Prostate gland (tissue), 2 donors: ENCODE data around the gene TAF11L11. TPM values are rescaled to one million over a fixed set of nuclear protein-coding genes. Genes with fewer than 3 reads are reported as not detected.
"Not testable (repeated sequence)": the region's sequence is repeated elsewhere in the genome, so short reads cannot be mapped to it uniquely, and the experiment has no call there.

Source experiments
- DNase-seq: peaks from one replicate; pipeline ENCODE4 v3.0.0-alpha.2; 2019; ENCODE audit warnings: low spot score
- H3K27ac ChIP-seq, 2 donors: fragments of 200-600 bp; sonication (generic); 2 replicates each; pipeline ENCODE4 v1.5.1; 2017 to 2019
- H3K27me3 ChIP-seq: fragments of 200-600 bp; sonication (generic); replicated peaks from 2 replicates; pipeline ENCODE4 v1.5.1; 2019; ENCODE audit not compliant: insufficient read depth
- H3K36me3 ChIP-seq, 2 donors: fragments of 200-600 bp; sonication (generic); 1 replicate in 1 of 2; 2 replicates in 1 of 2; pipeline versions ENCODE4 v1.5.1 to v1.8.1; 2017 to 2019
- H3K4me1 ChIP-seq: fragments of 200-600 bp; sonication (generic); replicated peaks from 2 replicates; pipeline ENCODE4 v1.5.1; 2019
- H3K4me3 ChIP-seq, 2 donors: fragments of 200-600 bp; sonication (generic); 2 replicates each; pipeline ENCODE4 v1.5.1; 2017 to 2019
- H3K9me3 ChIP-seq: fragments of 200-600 bp; sonication (generic); 2 replicates; pipeline ENCODE4 v1.5.1; 2017
- POLR2A ChIP-seq: fragments of 450-650 bp; IDR thresholded peaks from one replicate; pipeline ENCODE4 v1.6.1; 2016; ENCODE audit warnings: antibody characterized with exemption, mild to moderate bottlenecking
- POLR2AphosphoS5 ChIP-seq: sonication (generic); formaldehyde crosslinking; IDR thresholded peaks from one replicate; pipeline ENCODE4 v1.6.1; 2017; ENCODE audit warnings: antibody characterized with exemption
- WGBS: methylation state at CpG from one replicate; pipeline ENCODE4 v1.1.5; 2018; 5-methylcytosine and 5-hydroxymethylcytosine counted together
- intact Hi-C: fragments of 100-400 bp; cut with DNase I; formaldehyde crosslinking; loops from one replicate; pipeline ENCODE4 v1.14.2; 2022
- total RNA-seq, 2 donors: library from RNA; depleted of rRNA; stranded (reverse); fragments of >200 nt; gene quantifications; one replicate each; pipeline ENCODE4 v1.1.0, GENCODE V29; 2016
- TF ChIP-seq, protein P1 (sequence below), 4 experiments: fragments of 200-600 bp in 2 of 4; fragments of 450-650 bp in 2 of 4; sonication (generic) in 2 of 4; IDR thresholded peaks; 1 replicate in 3 of 4; 2 replicates in 1 of 4; pipeline ENCODE4 v1.5.1; 2016 to 2019; ENCODE audit warnings: antibody characterized with exemption in 4 of 4, mild to moderate bottlenecking in 2 of 4, moderate library complexity in 2 of 4

Gene TAF11L11
- total RNA-seq, 2 donors from 2014 or later, result not detected

DNA sequence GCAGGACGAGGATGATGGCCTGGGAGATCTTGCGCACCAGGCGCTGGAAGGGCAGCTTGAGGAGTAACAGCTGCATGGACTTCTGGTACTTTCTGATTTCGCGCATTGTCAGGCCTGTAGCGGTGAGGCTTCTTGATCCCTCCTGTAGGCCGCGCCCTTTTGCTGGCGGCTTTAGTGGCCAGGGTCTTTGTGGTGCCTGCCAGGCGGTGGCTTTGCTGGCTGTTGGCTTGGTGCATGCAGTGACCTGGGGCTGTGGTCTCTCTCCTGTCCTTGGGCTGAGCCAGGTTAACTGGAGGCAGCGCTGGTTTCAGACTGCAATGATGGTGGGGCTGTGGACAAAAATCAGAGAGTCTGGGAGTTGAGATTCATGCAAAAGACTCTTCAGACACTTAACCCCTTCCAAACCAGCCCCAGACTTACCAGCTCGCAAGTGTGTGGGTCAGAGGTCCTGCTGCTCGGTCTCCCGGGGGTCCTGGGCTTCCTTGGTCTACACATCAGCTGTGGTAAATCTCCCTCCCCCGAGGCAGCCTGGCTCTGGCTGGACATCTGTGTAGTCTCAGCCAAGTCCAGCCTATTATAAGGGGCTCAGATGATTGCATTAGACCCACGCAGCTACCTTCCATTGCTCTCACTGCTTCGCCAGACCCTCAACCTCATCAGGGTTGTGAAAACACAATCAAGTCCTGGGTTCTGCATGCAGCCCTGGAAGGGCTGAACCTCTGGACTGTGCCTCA, 11.1 kb downstream of the TAF11L11 start:
- Histone ChIP-seq H3K27ac (no peak overlapping the region), H3K36me3 (no peaks in the 10 kb centered on the region), H3K27me3 (no peaks in the 10 kb centered on the region), H3K4me3 (no peak overlapping the region), H3K4me1 (no peaks in the 10 kb centered on the region), H3K9me3 (no peaks in the 10 kb centered on the region)
- TF ChIP-seq, protein P1, sequence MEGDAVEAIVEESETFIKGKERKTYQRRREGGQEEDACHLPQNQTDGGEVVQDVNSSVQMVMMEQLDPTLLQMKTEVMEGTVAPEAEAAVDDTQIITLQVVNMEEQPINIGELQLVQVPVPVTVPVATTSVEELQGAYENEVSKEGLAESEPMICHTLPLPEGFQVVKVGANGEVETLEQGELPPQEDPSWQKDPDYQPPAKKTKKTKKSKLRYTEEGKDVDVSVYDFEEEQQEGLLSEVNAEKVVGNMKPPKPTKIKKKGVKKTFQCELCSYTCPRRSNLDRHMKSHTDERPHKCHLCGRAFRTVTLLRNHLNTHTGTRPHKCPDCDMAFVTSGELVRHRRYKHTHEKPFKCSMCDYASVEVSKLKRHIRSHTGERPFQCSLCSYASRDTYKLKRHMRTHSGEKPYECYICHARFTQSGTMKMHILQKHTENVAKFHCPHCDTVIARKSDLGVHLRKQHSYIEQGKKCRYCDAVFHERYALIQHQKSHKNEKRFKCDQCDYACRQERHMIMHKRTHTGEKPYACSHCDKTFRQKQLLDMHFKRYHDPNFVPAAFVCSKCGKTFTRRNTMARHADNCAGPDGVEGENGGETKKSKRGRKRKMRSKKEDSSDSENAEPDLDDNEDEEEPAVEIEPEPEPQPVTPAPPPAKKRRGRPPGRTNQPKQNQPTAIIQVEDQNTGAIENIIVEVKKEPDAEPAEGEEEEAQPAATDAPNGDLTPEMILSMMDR (IDR thresholded peaks at IDR 0.05), result no peak
- TF ChIP-seq POLR2AphosphoS5 (no peak), POLR2A (no peak)
- intact Hi-C loops, result no loop called here
- no peak for DNase-seq
- 90% methylated on average over 17 of the region's 17 CpGs for WGBS

DNA sequence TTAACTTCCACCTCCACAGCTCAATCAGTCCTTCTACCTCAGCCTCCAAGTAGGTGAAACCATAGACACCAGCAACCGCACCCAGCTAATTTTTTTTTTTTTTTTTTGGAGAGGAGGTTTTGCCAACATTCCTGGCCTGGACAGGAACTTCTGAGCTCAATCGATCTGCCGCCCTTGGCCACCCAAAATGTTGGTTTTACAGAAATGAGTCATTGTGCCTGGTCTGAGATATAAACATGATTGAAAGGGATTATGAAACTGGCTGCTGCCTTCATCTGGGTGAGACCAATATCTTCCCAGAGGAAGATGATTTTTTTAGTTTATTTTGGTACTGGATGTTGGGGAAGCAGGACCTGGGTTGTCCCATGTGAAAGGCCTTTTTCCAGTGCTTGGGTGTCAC, 15.4 kb downstream of the TAF11L11 start:
- no peak for TF ChIP-seq POLR2A
- TF ChIP-seq POLR2AphosphoS5, result no peak
- TF ChIP-seq, protein P1 (IDR thresholded peaks at IDR 0.05), result no peak
- intact Hi-C loops, result no loop called here

DNA sequence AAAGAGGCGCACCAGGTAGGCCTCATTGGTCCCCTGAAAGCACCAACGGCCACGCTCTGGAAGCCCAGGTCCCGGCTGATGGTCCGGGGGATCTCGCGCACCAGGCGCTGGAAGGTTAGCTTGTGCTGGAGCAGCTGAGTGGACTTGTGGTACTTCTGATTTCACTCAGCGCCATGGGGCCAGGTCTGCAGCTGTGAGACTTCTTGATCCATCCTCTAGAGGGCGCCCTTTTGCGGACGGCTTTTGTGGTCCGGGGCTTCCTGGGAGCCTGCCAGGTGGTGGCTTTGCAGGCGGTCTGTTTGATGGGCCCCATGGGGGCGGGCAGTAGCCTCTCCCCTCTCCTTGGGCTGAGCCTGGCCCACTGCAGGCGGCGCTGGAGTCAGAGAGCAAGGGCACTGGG, 16.6 kb downstream of the TAF11L11 start:
- H3K4me1 ChIP-seq, result no peaks in the 10 kb centered on the region
- H3K27me3 ChIP-seq, result no peaks in the 10 kb centered on the region
- H3K27ac ChIP-seq, result no peak overlapping the region
- TF ChIP-seq POLR2AphosphoS5 (no peak), POLR2A (no peak)
- TF ChIP-seq, protein P1 (IDR thresholded peaks at IDR 0.05), result no peak
- intact Hi-C loops, result no loop called here
- WGBS, result 86% methylated on average over 13 of the region's 17 CpGs
- no peaks in the 10 kb centered on the region for H3K9me3 ChIP-seq
- H3K4me3 ChIP-seq, result no peak overlapping the region
- DNase-seq, result no peak
- H3K36me3 ChIP-seq, result no peaks in the 10 kb centered on the region

More for the DNA sequence above, 15.4 kb downstream of the TAF11L11 start:
- no peak for DNase-seq
- Histone ChIP-seq H3K27me3 (no peaks in the 10 kb centered on the region), H3K4me1 (no peaks in the 10 kb centered on the region), H3K27ac (no peak overlapping the region), H3K9me3 (no peaks in the 10 kb centered on the region), H3K4me3 (no peak overlapping the region), H3K36me3 (no peaks in the 10 kb centered on the region)
- 81% methylated on average over 3 of the region's 3 CpGs for WGBS

DNA sequence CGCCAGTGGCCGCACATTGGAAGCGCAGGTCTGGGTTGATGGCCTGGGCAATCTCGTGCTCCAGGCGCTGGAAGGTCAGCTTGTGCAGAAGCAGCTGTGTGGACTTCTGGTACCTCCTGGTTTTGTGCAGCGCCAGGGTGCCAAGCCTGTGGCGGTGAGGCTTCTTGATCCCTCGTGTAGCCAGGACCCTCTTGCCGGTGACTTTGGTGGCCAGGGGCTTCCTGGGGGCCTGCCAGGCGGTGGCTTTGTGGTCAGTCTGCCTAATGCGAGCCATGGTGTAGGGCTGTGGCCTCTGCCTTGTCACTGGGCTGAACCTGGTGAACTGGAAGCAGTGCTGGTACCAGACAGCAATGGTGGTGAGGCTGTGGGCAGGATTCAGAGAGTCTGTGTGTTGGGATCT, 21.7 kb downstream of the TAF11L11 start:
- Histone ChIP-seq H3K27ac (no peak overlapping the region), H3K4me1 (no peaks in the 10 kb centered on the region), H3K36me3 (no peaks in the 10 kb centered on the region), H3K9me3 (no peaks in the 10 kb centered on the region), H3K27me3 (no peaks in the 10 kb centered on the region), H3K4me3 (no peak overlapping the region)
- no peak for DNase-seq
- 94% methylated on average over 11 of the region's 11 CpGs for WGBS
- intact Hi-C loops, result no loop called here
- TF ChIP-seq POLR2AphosphoS5 (no peak), POLR2A (no peak)
- TF ChIP-seq, protein P1 (IDR thresholded peaks at IDR 0.05), result no peak

DNA sequence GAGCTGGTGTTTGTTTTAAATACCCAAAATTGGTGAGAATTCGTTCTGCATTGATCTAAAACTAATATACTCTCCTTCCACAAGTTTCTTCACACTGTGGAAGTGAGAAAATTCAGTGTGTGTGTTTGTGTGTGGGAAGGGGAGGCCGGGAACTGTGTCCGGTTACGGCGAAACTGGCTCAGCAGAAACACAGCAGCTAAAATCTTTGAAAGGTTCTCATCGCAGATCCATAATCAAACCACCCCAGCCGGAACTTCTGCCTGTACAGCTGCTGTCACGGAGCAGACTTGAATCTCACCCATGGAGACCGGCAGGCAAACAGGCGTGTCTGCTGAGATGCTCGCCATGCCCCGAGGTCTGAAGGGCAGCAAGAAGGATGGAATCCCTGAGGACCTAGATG, 27.8 kb downstream of the TAF11L11 start, which contains the start of gene TAF11L13:
Gene TAF11L13 (plus strand): TSS at position 301 of the 400 bp plus-strand sequence.
- intact Hi-C loops, result not testable (repeated sequence)

More for the DNA sequence above, 27.8 kb downstream of the TAF11L11 start, which contains the start of gene TAF11L13:
- H3K4me1 ChIP-seq, H3K36me3 ChIP-seq, H3K4me3 ChIP-seq, H3K9me3 ChIP-seq, H3K27ac ChIP-seq, DNase-seq, H3K27me3 ChIP-seq: not testable (repeated sequence)
- 82% methylated on average over 5 of the region's 12 CpGs for WGBS
